Occipital lobe (tissue), 2 donors: Measurements from ENCODE around the gene KCNMA1. TPM values are rescaled to one million over a fixed set of nuclear protein-coding genes. Genes with fewer than 3 reads are reported as not detected.

Experiments
- DNase-seq: peaks from one replicate; lab custom pipeline; 2025; lab: John Stamatoyannopoulos, UW
- total RNA-seq: library from RNA; depleted of rRNA; stranded (reverse); fragments of >200 nt; gene quantifications from one replicate; pipeline ENCODE4 v1.2.3, GENCODE V29; 2014

Gene KCNMA1
- total RNA-seq, 1 donor from 2014 or later, result 43.0 TPM

- no peak for DNase-seq
Measured at GRCh38 chr10:77457721-77458120, 179.9 kb downstream of the KCNMA1 start.

GRCh38 chr10:77457266-77457665 is 180.3 kb downstream of the KCNMA1 start:
- DNase-seq, result no peak

- DNase-seq, result no peak
Measured at GRCh38 chr10:77456414-77456813, 181.2 kb downstream of the KCNMA1 start.

GRCh38 chr10:77455561-77455960 is 182.0 kb downstream of the KCNMA1 start:
- DNase-seq, result no peak

- no peak for DNase-seq
Measured at GRCh38 chr10:77452952-77453564, 184.6 kb downstream of the KCNMA1 start.

- DNase-seq, result no peak
Measured at GRCh38 chr10:77451886-77452285, 185.7 kb downstream of the KCNMA1 start.

- DNase-seq, result no peak
Measured at GRCh38 chr10:77448226-77448625, 189.4 kb downstream of the KCNMA1 start.

GRCh38 chr10:77446700-77447099 is 190.9 kb downstream of the KCNMA1 start:
- DNase-seq, result no peak

GRCh38 chr10:77445547-77445946 is 192.1 kb downstream of the KCNMA1 start:
- no peak for DNase-seq

GRCh38 chr10:77444041-77444440 is 193.6 kb downstream of the KCNMA1 start:
- DNase-seq, result no peak

GRCh38 chr10:77442699-77443189 is 194.9 kb downstream of the KCNMA1 start:
- DNase-seq, result no peak

GRCh38 chr10:77441353-77442166 is 196.0 kb downstream of the KCNMA1 start:
- DNase-seq, result no peak

- no peak for DNase-seq
Measured at GRCh38 chr10:77436257-77436975, 201.2 kb downstream of the KCNMA1 start.

GRCh38 chr10:77433546-77433945 is 204.1 kb downstream of the KCNMA1 start:
- DNase-seq, result no peak

- DNase-seq, result no peak
Measured at GRCh38 chr10:77431980-77432797, 205.4 kb downstream of the KCNMA1 start.

- no peak for DNase-seq
Measured at GRCh38 chr10:77431209-77431611, 206.4 kb downstream of the KCNMA1 start.

GRCh38 chr10:77430530-77430929 is 207.1 kb downstream of the KCNMA1 start:
- no peak for DNase-seq

GRCh38 chr10:77428691-77429395 is 208.8 kb downstream of the KCNMA1 start:
- no peak for DNase-seq

GRCh38 chr10:77424257-77424656 is 213.4 kb downstream of the KCNMA1 start:
- no peak for DNase-seq

GRCh38 chr10:77422491-77423338 is 214.9 kb downstream of the KCNMA1 start:
- no peak for DNase-seq
